HG03175 (cell line): ENCODE results near the gene DISC1.

ENCODE experiments used
- ATAC-seq: cut with Tn5 transposase; IDR thresholded peaks from one replicate; pipeline ENCODE4 v1.9.1; 2021; ENCODE audit warnings: mild to moderate bottlenecking, moderate library complexity; ENCODE audit not compliant: unreplicated experiment

DISC1 gene

GRCh38 chr1:232057217-232057895 is 430.8 kb downstream of the DISC1 start:
- no peak for ATAC-seq

DNA sequence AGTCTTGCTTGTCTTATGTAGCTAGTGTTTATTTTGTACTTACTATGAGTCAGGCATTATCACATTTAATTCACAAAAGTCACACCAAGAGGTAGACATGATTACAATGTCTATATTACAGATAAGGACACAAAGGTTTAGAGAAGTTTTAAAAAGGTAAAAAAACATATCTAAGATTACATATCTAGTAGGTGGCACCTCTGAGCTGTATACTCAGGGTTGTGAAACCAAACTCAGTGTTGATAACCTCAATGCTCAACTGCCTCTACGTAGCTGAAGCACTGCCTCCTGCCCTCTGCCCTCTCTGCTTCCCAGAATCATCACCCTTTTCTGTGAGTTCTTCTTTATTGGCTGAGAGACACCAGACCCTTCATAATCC is 431.3 kb downstream of the DISC1 start:
- ATAC-seq: no peak

DNA sequence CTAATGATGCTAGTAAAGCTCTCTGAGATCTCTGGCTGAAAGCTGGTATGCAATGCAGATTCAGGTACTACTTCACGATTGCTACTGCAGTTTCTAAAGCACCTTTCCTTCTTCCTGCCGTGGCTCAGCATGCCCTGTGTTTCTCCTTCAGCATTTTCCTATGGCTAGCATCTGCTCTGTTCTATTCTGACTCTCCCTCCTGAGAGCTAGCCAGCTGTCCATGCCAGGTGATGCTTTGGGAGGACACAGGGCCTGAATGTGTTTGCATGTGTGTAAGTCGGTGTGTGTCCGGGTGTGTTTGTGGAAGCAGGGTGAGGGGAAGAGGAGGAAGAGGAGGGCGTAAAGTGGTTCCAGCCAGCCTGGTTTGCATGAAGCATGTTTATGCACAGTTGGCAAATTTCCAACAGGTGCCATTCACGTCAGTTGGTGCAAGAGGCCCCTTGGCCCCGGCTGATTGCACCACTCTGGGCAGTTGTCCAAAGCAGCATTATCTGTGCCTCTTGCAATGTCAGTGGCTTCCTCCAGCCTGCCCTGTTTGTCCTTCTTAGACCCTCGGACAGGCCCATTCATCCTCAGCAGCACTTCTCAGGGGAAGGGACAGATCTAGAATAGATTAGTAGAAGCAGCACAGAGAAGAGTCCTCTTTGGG is 433.3 kb downstream of the DISC1 start:
- ATAC-seq: no peak

DNA sequence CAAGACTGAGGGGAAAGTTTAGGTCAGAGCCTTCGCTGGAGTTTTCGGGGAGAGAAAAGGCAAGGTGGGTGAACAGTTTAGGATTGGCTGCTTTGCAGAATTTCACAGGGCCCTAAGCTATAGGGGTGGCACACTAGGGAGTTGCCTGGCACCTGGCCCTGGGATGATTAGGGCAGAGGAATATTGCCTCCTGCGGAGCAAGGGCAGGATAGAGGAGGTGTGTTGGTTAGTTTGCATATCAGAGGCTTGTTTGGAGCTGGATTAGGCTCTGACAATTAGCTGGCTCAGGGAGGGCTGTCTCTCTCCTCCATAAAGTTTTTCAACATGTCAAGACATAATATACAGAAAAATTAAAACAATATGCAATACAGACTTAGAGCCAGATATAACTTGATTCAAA is 436.4 kb downstream of the DISC1 start:
- ATAC-seq: no peak

GRCh38 chr1:232066521-232066920 is 439.9 kb downstream of the DISC1 start:
- ATAC-seq: no peak

- no peak for ATAC-seq
Observed at GRCh38 chr1:232074265-232074664, 447.7 kb downstream of the DISC1 start.

GRCh38 chr1:232077809-232078208 is 451.2 kb downstream of the DISC1 start:
- ATAC-seq: no peak

- ATAC-seq: no peak
Observed at GRCh38 chr1:232084584-232085223, 458.1 kb downstream of the DISC1 start.

DNA sequence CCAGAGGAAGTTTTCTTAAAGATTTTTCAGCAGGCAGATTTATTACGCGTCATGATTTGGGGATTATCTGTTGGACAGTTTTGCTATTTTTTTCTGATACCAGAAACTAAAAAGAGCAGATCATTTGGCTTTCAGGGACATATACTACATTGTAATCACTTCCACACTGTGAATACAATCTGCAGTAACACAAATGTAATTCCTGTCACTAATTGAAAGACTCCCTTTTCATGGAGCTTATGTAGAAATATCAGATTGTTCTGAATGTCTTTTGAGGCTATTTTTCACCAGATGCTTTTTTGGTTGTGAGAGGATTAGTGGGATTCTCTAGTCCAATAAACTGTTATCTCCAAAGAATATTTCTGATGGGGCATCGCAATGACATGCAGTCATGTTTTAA is 464.2 kb downstream of the DISC1 start:
- ATAC-seq: no peak
